HG03432 (cell line): ENCODE measurements around the gene UBE2A.

ENCODE experiments used
- ATAC-seq: cut with Tn5 transposase; IDR thresholded peaks from one replicate; pipeline ENCODE4 v1.9.1; 2021; ENCODE audit warnings: mild to moderate bottlenecking, moderate library complexity; ENCODE audit not compliant: unreplicated experiment

Gene UBE2A

GRCh38 chrX:119606280-119607017 lies 32.1 kb downstream of the UBE2A start, which contains the start of gene NKRF:
NKRF (minus strand) TSS chrX:119606424.
- ATAC-seq = peak; percentile 80

- no peak for ATAC-seq
Measured at GRCh38 chrX:119607018-119607389, 32.6 kb downstream of the UBE2A start.

GRCh38 chrX:119614776-119615175 lies 40.4 kb downstream of the UBE2A start:
- no peak for ATAC-seq

- peak; percentile 55 for ATAC-seq
Measured at GRCh38 chrX:119617517-119618164, 43.3 kb downstream of the UBE2A start.

GRCh38 chrX:119618439-119618838 lies 44.1 kb downstream of the UBE2A start:
- ATAC-seq = no peak

GRCh38 chrX:119622356-119623232 lies 48.2 kb downstream of the UBE2A start:
- no peak for ATAC-seq

- no peak for ATAC-seq
Measured at GRCh38 chrX:119624417-119624816, 50.1 kb downstream of the UBE2A start.

GRCh38 chrX:119624951-119625668 lies 50.7 kb downstream of the UBE2A start:
- ATAC-seq = no peak

- ATAC-seq = no peak
Measured at GRCh38 chrX:119625843-119626242, 51.5 kb downstream of the UBE2A start.
